Measurements from ENCODE around the gene AP2A1.
A peak's percentile ranks its signal among the peaks of the same experiment; 100 is the strongest.
"Not testable (repeated sequence)": the region's sequence is repeated elsewhere in the genome, so short reads cannot be mapped to it uniquely, and the experiment has no call there.

AP2A1 gene

GRCh38 chr19:49766930-49767299, at the start of gene AP2A1:
Gene AP2A1 (plus strand): TSS chr19:49767001. CDS start chr19:49767134, 133 bp downstream.
- in situ Hi-C loops (cut with HindIII; ENCODE audit: low sequenced_read_pairs), result no loop called here
- peak within 1 kb of the TSS; percentile 96 for H3K4me3 ChIP-seq (ENCODE audit: low read depth, low read length)

GRCh38 chr19:49718511-49718910, 48.3 kb upstream of the AP2A1 start:
- in situ Hi-C loops (cut with HindIII; ENCODE audit: low sequenced_read_pairs), result no loop called here
- no peak for TF ChIP-seq CTCF (IDR thresholded peaks at IDR 0.05; ENCODE audit: low read depth, low read length)
- no peak overlapping the region for H3K4me3 ChIP-seq (ENCODE audit: low read depth, low read length)
- DNase-seq (ENCODE audit: low read depth, low spot score), result peak; percentile 71

More at GRCh38 chr19:49766930-49767299, at the start of gene AP2A1:
- no peak for TF ChIP-seq CTCF (IDR thresholded peaks at IDR 0.05; ENCODE audit: low read depth, low read length)
- DNase-seq (ENCODE audit: low read depth, low spot score), result no peak

- no peak for TF ChIP-seq CTCF (IDR thresholded peaks at IDR 0.05; ENCODE audit: low read depth, low read length)
- in situ Hi-C loops (cut with HindIII; ENCODE audit: low sequenced_read_pairs), result no loop called here
- DNase-seq (ENCODE audit: low read depth, low spot score), result no peak
Measured at GRCh38 chr19:49718991-49719390, 47.8 kb upstream of the AP2A1 start.

GRCh38 chr19:49719420-49719819, 47.4 kb upstream of the AP2A1 start:
- H3K4me3 ChIP-seq (ENCODE audit: low read depth, low read length); DNase-seq (ENCODE audit: low read depth, low spot score); in situ Hi-C loops (cut with HindIII; ENCODE audit: low sequenced_read_pairs): not testable (repeated sequence)

More at GRCh38 chr19:49718991-49719390, 47.8 kb upstream of the AP2A1 start:
- no peak overlapping the region for H3K4me3 ChIP-seq (ENCODE audit: low read depth, low read length)

- H3K4me3 ChIP-seq (ENCODE audit: low read depth, low read length), result no peak overlapping the region
- no peak for TF ChIP-seq CTCF (IDR thresholded peaks at IDR 0.05; ENCODE audit: low read depth, low read length)
- in situ Hi-C loops (cut with HindIII; ENCODE audit: low sequenced_read_pairs), result no loop called here
- DNase-seq (ENCODE audit: low read depth, low spot score), result peak; percentile 12
Measured at GRCh38 chr19:49727217-49728030, 39.4 kb upstream of the AP2A1 start.

- DNase-seq (ENCODE audit: low read depth, low spot score), result no peak
- in situ Hi-C loops (cut with HindIII; ENCODE audit: low sequenced_read_pairs), result no loop called here
- H3K4me3 ChIP-seq (ENCODE audit: low read depth, low read length), result no peak overlapping the region
- TF ChIP-seq CTCF (IDR thresholded peaks at IDR 0.05; ENCODE audit: low read depth, low read length), result no peak
Measured at GRCh38 chr19:49730166-49730565, 36.6 kb upstream of the AP2A1 start.

GRCh38 chr19:49738268-49738667, 28.5 kb upstream of the AP2A1 start:
- TF ChIP-seq CTCF (IDR thresholded peaks at IDR 0.05; ENCODE audit: low read depth, low read length), result no peak
- in situ Hi-C loops (cut with HindIII; ENCODE audit: low sequenced_read_pairs), result no loop called here
- DNase-seq (ENCODE audit: low read depth, low spot score), result no peak
- H3K4me3 ChIP-seq (ENCODE audit: low read depth, low read length), result no peak overlapping the region

All from astrocyte of the spinal cord (primary cell).